CMK (cell line): ENCODE data around the gene RUFY1.
A peak's percentile ranks its signal among the peaks of the same experiment; 100 is the strongest.
"Not testable (repeated sequence)": the region's sequence is repeated elsewhere in the genome, so short reads cannot be mapped to it uniquely, and the experiment has no call there.

Experiments
- DNase-seq: peaks from one replicate; pipeline ENCODE4 v3.0.0-alpha.2; 2010; ENCODE audit warnings: low read depth

RUFY1 gene

GRCh38 chr5:179621551-179622214 is 71.3 kb downstream of the RUFY1 start:
- no peak for DNase-seq

DNA sequence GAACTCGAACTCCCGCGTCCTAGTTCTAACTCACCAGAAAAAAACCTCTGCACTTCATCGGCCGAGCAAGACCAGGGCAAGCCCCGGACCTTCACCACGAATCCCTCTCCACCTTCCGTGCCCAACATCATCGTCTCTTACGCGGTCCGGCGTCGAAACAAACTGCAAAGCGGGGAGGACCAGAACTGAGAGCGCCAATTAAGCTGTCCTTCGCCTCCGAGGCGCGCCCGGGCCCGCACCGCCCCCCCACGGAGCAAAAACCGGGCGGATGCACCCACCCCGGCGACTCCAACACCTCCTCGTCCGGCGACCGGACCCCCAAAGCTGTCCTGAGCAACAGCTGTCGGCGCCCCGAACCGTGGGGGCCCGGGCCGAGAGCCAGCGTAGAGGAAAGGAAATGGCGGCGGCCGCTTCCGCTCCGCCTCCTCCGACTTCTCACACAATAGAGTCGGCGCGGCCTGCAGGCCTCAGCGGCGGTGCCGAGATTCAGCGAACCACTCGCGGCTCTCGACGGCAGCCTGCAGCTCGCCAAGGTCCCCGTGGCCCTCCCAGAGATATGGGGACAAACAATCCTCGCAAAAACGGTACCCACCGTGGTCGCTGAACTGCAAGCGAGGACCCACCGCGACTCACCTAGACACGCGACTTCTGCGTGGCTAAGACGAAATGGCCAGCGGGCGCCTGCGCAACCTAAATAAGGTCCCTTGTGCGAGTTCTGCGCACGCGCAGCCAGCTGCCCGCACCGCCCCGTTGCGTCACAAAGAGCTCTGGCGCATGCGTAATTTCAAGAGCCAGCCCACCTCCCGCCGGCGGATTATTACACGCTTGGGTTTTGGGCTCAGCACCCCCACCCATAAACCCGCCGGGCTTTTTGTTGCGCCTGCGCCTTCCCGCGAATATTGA is 72.9 kb downstream of the RUFY1 start, which contains the start of gene HNRNPH1:
Gene HNRNPH1, minus strand, starts transcription at position 669 of the 903 bp plus-strand sequence. Its CDS starts 538 bp downstream, at position 131.
- peak; percentile 93 for DNase-seq

- no peak for DNase-seq
Observed at GRCh38 chr5:179623906-179624741, 73.8 kb downstream of the RUFY1 start.

- no peak for DNase-seq
Observed at GRCh38 chr5:179624841-179625271, 74.5 kb downstream of the RUFY1 start.

GRCh38 chr5:179633501-179634369 is 83.4 kb downstream of the RUFY1 start:
- DNase-seq = not testable (repeated sequence)

DNA sequence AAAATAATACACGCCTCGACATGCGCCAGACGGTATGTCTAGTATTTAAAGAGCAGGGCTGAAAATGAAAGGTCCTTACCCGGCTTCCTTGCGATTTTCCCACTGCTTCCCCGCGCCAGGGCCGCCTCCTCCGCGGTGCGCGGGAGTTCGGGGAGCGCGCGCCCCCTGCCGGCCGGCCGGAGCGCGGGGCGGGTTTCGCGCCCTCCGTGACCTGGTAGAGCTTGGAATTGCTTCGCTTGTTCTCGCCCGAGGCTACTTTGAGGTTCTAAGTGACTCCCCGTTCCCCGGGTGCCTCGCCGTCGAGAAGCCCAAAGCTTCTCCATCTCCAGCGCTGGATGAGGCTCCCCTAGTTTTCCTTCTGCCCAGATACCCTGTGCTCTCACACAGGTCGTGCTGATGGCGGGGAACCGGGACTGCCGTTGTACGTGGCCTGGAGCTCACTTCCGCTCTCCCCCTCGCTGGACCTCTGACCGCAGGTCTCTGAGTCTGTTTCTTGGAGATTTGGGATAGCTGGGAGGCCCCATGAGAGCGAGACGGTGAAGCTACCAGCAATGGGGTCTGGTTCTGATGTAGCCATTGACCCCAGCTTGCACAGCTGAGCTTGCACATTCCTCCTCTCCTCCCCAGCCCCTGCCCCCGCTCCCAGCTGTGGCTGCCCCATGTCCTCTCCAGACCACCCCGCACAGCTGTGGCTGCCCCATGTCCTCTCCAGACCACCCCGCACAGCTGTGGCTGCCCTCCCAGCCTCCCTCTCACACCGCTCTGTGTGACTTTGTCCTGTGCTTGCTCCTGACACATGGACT is 84.2 kb downstream of the RUFY1 start:
- not testable (repeated sequence) for DNase-seq

- DNase-seq = not testable (repeated sequence)
Observed at GRCh38 chr5:179639296-179639695, 88.9 kb downstream of the RUFY1 start.

- not testable (repeated sequence) for DNase-seq
Observed at GRCh38 chr5:179641745-179642144, 91.4 kb downstream of the RUFY1 start.

DNA sequence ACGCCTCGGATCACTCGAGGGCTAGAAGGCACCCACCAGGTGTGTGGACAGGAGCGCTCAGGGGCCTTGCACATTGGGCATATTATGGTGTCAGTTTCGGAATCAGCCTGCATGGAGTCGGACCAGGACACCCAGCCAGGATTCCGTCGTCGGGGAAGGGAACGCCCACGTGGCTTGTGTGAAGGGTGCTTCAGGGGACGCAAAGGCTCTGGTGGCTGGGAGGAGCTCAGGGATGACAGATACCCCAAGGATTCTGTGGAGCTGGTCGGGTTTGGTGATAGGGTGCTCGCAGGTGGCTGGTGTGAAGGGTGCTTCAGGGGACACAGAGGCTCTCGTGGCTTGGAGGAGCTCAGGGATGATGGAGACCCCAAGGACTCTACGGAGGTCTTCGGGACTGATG is 92.3 kb downstream of the RUFY1 start:
- not testable (repeated sequence) for DNase-seq

GRCh38 chr5:179643141-179643920 is 93.0 kb downstream of the RUFY1 start:
- not testable (repeated sequence) for DNase-seq

GRCh38 chr5:179644766-179645165 is 94.4 kb downstream of the RUFY1 start:
- not testable (repeated sequence) for DNase-seq

- no peak for DNase-seq
Observed at GRCh38 chr5:179648410-179648809, 98.1 kb downstream of the RUFY1 start.

DNA sequence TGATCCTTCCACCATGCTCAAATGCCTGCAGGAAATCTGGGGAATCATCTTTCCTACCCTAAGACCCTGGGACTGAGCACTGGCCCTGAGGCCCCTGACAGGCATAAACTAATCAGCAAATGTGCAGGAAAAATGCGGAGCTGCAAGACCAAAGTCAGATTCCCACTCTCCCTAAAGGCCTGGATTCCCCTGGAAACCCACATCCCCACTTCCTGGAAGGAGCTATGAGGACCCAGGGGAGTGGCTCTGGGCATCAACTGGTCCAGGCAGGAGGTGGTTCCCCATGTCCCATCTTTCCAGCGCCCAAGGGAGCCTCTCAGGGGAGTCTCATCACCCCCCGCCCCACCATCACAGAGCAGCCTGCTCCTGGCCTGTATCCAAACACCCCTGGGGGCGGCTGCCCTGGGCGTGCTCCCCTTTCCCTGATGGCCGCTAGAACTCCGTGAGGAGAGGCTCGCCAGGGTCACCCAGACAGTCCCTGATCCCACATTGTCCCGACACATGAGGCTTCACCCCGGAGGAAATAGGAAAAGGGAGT is 98.9 kb downstream of the RUFY1 start:
- DNase-seq = not testable (repeated sequence)

DNA sequence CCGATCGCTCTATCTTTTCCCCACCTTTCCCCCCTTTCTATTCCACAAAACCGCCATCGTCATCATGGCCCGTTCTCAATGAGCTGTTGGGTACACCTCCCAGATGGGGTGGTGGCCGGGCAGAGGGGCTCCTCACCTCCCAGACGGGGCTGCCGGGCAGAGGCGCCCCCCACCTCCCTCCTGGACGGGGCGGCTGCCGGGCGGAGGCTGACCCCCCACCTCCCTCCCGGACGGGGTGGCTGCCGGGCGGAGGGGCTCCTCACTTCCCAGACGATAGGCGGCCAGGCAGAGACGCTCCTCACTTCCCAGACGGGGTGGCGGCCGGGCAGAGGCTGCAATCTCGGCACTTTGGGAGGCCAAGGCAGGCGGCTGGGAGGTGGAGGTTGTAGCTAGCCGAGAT is 99.9 kb downstream of the RUFY1 start:
- not testable (repeated sequence) for DNase-seq

DNA sequence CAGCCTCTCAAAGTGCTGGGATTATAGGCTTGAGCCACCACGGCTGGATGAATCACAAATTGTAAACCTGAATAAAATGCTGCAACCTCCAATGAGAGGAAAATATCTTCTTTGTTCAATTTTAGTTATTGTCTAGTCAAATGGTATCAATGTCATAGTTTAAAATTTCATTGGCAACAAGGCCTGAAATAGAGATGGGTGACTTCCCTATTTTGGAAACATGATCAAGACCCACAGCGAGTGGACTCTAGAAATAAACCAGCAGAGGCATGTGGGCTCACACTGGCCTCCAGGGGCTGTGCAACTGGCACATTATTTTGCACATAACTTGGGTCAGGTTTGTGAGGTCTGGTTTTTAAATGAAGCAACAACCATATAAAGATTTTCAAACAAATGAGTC is 102.8 kb downstream of the RUFY1 start:
- DNase-seq = not testable (repeated sequence)

DNA sequence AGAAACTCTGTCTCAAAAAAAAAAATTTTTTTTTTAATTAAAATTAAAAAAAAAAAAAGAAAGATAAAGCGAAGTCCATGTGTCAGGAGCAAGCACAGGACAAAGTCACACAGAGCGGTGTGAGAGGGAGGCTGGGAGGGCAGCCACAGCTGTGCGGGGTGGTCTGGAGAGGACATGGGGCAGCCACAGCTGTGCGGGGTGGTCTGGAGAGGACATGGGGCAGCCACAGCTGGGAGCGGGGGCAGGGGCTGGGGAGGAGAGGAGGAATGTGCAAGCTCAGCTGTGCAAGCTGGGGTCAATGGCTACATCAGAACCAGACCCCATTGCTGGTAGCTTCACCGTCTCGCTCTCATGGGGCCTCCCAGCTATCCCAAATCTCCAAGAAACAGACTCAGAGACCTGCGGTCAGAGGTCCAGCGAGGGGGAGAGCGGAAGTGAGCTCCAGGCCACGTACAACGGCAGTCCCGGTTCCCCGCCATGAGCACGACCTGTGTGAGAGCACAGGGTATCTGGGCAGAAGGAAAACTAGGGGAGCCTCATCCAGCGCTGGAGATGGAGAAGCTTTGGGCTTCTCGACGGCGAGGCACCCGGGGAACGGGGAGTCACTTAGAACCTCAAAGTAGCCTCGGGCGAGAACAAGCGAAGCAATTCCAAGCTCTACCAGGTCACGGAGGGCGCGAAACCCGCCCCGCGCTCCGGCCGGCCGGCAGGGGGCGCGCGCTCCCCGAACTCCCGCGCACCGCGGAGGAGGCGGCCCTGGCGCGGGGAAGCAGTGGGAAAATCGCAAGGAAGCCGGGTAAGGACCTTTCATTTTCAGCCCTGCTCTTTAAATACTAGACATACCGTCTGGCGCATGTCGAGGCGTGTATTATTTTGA is 107.2 kb downstream of the RUFY1 start:
- not testable (repeated sequence) for DNase-seq

DNA sequence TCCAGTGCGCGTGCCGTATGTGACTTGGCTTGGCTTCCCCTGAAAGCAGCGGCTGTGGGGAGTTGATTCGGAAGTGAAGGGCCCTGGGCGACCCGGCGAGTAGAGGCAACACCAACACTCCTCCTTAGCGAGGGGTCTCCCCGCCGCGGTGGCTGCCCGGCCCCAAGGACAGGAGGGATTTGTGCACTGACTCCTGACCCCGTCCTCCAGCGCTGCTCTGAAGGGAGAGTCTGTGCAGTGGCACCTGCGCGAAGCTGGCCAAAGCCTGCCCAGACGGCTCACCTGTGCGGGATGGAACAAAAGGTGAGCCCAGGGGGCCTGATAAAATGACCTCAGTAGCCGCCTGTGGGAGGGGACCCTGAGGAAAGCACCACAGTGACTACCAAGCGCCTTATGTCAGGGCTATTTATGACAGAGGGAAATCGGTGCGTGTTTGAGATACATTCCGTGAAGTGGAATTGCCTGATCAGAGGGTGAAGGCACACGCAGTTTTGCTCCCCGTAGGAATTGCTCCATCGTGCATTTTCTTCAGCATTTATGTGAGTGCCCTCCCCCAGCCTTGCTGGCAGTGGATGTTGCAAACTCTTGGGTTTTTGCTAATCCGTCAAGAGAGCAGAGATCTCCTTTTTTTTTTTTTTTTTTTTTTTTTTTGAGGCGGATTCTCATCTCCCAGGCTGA is 108.0 kb downstream of the RUFY1 start:
- not testable (repeated sequence) for DNase-seq
